Colonic mucosa (tissue), 4 donors: ENCODE results near the gene PHF12. TPM values are rescaled to one million over a fixed set of nuclear protein-coding genes. Genes with fewer than 3 reads are reported as not detected.

Experiments used
- DNase-seq: peaks from one replicate; pipeline ENCODE4 v3.0.0-alpha.2; 2020
- H3K27ac ChIP-seq: fragments of 200-600 bp; one replicate; pipeline ENCODE4 v1.8.0; 2021
- H3K27me3 ChIP-seq: fragments of 200-600 bp; one replicate; pipeline ENCODE4 v1.8.0; 2021
- H3K36me3 ChIP-seq: fragments of 200-600 bp; one replicate; pipeline ENCODE4 v1.8.0; 2021
- H3K4me1 ChIP-seq: fragments of 200-600 bp; one replicate; pipeline ENCODE4 v1.8.0; 2021; ENCODE audit warnings: mild to moderate bottlenecking
- H3K4me3 ChIP-seq: fragments of 200-600 bp; one replicate; pipeline ENCODE4 v1.8.0; 2021
- H3K9ac ChIP-seq, 2 donors: one replicate each; pipeline ENCODE4 v1.7.0; 2013; ENCODE audit warnings: control low read depth in 2 of 2, low read depth in 2 of 2, low read length in 2 of 2
- H3K9me3 ChIP-seq: fragments of 200-600 bp; one replicate; pipeline ENCODE4 v1.8.0; 2021
- CTCF ChIP-seq: fragments of 200-600 bp; IDR thresholded peaks from one replicate; pipeline ENCODE4 v1.8.0; 2022; ENCODE audit warnings: antibody characterized with exemption, mild to moderate bottlenecking
- intact Hi-C: fragments of 100-400 bp; cut with DNase I; formaldehyde crosslinking; loops from one replicate; pipeline ENCODE4 v1.14.1; 2022
- total RNA-seq, 2 donors: library from RNA; stranded (reverse); fragmentation: NEBNext Ultra II Directional in 1 of 2; extraction: Animal tissue kit (Norgen Biotek cat#: 25700) in 1 of 2; gene quantifications; one replicate each; pipeline ENCODE4 v1.2.1, GENCODE V29; 2021
- donor health status: healthy.
- donor health status: DM: no; HTN: no; CAD: no.
- donor health status: DM: no; HTN: no; CAD: no.

Gene PHF12
- total RNA-seq, 2 donors from 2014 or later: 37.7 to 42.2 TPM

GRCh38 chr17:28901866-28902818, 49.2 kb downstream of the PHF12 start:
- intact Hi-C loops: no loop called here
- Histone ChIP-seq H3K4me3 (peak overlapping the region; percentile 83), H3K27me3 (no peaks in the 10 kb centered on the region), H3K36me3 (no peaks in the 10 kb centered on the region), H3K4me1 (peaks cover 6% of the 10 kb centered on the region), H3K27ac (peak overlapping the region; percentile 83), H3K9me3 (no peaks in the 10 kb centered on the region), H3K9ac (peak overlapping the region; percentile 80 to 82)
- no peak for TF ChIP-seq CTCF
- peak; percentile 72 for DNase-seq

GRCh38 chr17:28900986-28901726, 50.2 kb downstream of the PHF12 start:
- H3K9me3 ChIP-seq: no peaks in the 10 kb centered on the region
- no peak overlapping the region for H3K4me3 ChIP-seq
- no peaks in the 10 kb centered on the region for H3K36me3 ChIP-seq
- no peak overlapping the region for H3K27ac ChIP-seq
- H3K9ac ChIP-seq: peak overlapping the region in 1 of 2 donors; percentile 80
- no peak for TF ChIP-seq CTCF
- H3K27me3 ChIP-seq: no peaks in the 10 kb centered on the region
- H3K4me1 ChIP-seq: peaks cover 7% of the 10 kb centered on the region
- no peak for DNase-seq
- intact Hi-C loops: no loop called here

DNA sequence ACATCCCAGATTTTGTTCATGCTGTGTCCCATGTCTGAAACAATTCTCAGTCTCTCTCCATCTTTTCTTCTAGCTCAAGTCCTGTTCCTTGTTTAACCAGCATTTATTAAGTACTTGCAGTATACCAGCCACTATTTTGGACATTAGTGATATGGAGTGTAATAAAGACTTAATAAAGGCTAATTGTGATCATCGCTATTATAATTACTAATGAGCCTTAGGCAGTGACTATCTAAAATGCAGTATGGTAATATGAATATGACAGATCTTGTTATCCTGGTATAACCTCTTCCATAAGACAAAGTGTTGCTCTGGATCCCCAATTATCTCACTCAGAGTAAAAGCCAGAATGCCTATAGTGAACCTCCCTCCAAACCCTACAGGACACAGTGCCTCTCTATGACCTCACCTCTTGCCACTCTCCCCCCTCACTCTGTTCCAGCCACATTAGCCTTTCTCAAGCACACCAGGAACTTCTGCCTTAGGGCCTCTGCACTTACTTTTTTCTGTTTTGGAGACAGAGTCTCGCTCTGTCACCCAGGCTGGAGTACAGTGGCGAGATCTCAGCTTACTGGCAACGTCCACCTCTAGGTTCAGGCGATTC, 52.0 kb downstream of the PHF12 start:
- H3K4me1 ChIP-seq: peaks cover 12% of the 10 kb centered on the region
- no peak overlapping the region for H3K27ac ChIP-seq
- H3K9ac ChIP-seq: peak overlapping the region in 1 of 2 donors; percentile 6
- TF ChIP-seq CTCF: no peak
- no peaks in the 10 kb centered on the region for H3K27me3 ChIP-seq
- intact Hi-C loops: no loop called here
- DNase-seq: no peak
- H3K36me3 ChIP-seq: no peaks in the 10 kb centered on the region
- no peak overlapping the region for H3K4me3 ChIP-seq
- H3K9me3 ChIP-seq: no peaks in the 10 kb centered on the region

DNA sequence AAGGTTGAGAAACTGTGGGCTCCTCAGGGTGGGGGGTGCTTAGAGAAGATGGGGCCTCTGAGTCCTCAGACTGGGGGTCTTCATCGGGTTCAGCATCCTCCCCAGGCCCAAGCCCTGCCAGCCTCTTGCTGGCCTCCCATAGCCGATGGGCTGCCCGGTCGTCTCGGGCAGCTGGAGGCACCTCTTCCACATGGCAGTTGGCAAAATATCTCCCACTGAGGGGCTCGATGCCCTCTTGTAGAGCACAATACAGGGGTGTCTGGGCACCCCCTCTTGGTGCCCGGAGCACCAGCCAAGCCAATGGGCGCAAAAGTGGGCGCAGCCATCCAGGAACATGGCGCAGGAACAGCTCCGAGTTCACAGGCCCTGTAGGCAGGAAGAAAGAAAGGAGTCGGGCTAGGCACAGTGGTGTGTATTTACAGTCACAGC, 52.8 kb downstream of the PHF12 start:
- no peaks in the 10 kb centered on the region for H3K9me3 ChIP-seq
- H3K27me3 ChIP-seq: no peaks in the 10 kb centered on the region
- TF ChIP-seq CTCF: no peak
- no peaks in the 10 kb centered on the region for H3K36me3 ChIP-seq
- no peak overlapping the region for H3K27ac ChIP-seq
- intact Hi-C loops: no loop called here
- H3K9ac ChIP-seq: peak overlapping the region in 1 of 2 donors; percentile 97
- peaks cover 16% of the 10 kb centered on the region for H3K4me1 ChIP-seq
- H3K4me3 ChIP-seq: no peak overlapping the region
- DNase-seq: no peak
